Stimulated activated CD4-positive, alpha-beta T cell treated with anti-CD3 and anti-CD28 coated beads, Interleukin-4, amount 100 ng/mL, for 48 hours (primary cell): ENCODE measurements around the gene TIMM44.

Experiments
- DNase-seq, 2 donors: peaks; one replicate each; pipeline ENCODE4 v3.0.0-alpha.2; 2020; ENCODE audit warnings: low read depth in 2 of 2

Gene TIMM44

DNA sequence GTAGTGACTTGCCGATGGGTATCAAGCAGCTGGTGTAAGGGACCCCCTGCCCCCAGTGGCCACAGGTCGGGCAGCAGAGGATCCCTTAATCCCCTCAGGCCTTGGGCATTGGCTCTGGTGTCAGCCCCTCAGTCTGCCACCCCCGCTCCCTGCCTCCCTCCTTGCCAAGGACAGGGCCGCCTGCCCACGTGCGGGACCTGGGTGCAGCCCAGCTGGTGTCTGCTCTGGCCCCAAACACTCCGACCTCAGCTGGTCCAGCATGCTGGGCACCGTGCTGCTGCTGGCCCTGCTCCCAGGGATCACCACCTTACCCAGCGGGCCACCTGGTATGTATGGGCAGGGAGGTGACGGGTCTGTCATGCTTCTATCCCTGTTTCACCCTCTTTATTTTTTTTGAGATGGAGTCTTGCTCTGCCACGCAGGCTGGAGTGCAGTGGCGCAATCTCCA, 28.8 kb downstream of the TIMM44 start, which contains the start of gene TGFBR3L:
TSS of gene TGFBR3L (plus strand) at position 233 of the 448 bp plus-strand sequence.
- no peak for DNase-seq

- DNase-seq = no peak
Observed at GRCh38 chr19:7914099-7914498, 29.4 kb downstream of the TIMM44 start.

DNA sequence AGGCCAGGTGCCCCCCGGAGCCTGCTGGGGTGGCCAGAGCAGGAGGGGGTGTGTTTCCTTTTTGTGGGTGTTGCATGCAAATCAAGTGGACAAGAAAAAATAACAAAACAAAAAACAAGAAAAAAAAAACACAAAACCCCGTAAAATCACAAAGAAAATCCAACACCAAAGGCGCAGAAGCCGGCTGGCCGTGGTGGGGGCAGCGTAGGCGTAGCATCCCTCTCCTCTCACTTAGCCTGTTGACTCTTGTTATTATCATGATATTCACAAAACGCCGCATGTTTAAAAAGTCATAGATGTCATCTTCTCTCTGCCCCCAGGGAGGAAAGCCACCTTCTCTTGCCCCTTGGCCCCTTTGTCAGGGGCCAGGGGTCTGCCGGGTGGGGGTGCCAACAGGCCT, 29.8 kb downstream of the TIMM44 start:
- no peak for DNase-seq

DNA sequence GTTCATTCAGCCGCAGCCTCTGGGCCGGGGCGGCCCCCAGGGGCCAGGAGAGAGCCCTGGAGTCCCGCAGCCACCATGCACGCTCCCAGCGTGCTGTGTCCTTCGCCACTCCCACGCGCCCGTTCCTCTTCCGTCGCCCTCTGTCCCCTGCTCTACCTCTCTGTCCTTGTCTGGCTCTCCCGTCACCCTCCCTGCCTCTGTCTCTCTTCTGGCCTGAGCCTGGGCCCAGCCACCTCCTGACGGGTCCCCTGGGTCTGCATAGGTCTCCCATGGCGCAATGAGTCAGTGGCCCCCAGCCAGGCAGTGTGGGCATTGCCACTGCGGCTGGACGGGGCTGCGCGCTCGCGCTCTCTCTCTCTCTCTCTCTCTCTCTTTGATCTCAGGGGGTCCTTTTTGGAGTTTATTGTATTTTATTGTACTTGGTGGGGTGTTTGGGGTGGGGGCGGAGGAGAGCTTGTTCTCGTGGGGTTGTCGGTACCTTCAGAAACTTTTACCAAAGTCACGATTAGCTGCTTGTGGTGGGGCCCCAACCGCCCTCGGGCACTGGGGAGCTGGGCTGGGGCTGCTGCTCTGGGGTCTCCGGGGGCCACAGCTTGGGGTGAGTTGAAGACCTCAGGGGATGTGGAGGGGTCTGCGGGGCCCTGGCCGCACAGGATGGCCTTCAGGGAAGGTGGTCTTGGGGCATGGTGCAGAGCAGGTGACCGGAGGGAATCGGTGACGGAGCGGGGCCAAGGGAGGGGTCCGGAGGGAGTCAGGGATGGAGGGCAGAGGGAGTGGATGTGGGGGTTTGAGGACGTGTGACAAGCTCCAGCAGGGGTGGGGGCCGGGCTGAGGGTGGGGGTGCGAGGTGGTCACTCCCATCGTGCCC, 30.5 kb downstream of the TIMM44 start:
- DNase-seq = no peak

GRCh38 chr19:7912144-7912696, 31.2 kb downstream of the TIMM44 start:
- DNase-seq = no peak

- DNase-seq = no peak
Observed at GRCh38 chr19:7911508-7912143, 31.8 kb downstream of the TIMM44 start.

- no peak for DNase-seq
Observed at GRCh38 chr19:7910321-7911161, 32.9 kb downstream of the TIMM44 start.

GRCh38 chr19:7909471-7910067, 33.9 kb downstream of the TIMM44 start:
- DNase-seq = no peak

- no peak for DNase-seq
Observed at GRCh38 chr19:7908742-7909461, 34.6 kb downstream of the TIMM44 start.

- DNase-seq = no peak
Observed at GRCh38 chr19:7908078-7908699, 35.3 kb downstream of the TIMM44 start.

DNA sequence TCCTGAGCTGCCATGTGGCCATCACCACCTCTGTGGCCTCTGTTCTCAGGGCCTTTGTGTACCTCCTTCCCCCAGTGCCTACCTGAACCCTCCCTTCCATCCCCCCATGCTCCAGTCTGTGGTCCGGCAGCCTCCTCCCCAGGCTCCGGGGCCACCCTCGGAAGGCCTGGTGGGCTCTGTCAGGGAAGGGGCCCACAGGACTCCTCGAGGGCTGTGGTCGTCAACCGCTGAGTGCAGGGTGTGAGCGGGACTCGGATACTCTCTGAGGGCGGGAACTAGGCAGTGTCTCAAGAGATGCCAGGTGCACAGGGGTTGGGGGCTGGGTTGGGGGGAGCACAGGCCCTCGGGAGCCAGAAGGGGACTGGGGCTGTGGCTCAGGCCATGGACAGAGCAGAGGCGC, 35.9 kb downstream of the TIMM44 start:
- no peak for DNase-seq

GRCh38 chr19:7907122-7907521, 36.3 kb downstream of the TIMM44 start:
- DNase-seq = no peak

GRCh38 chr19:7905859-7906258, 37.6 kb downstream of the TIMM44 start:
- no peak for DNase-seq

DNA sequence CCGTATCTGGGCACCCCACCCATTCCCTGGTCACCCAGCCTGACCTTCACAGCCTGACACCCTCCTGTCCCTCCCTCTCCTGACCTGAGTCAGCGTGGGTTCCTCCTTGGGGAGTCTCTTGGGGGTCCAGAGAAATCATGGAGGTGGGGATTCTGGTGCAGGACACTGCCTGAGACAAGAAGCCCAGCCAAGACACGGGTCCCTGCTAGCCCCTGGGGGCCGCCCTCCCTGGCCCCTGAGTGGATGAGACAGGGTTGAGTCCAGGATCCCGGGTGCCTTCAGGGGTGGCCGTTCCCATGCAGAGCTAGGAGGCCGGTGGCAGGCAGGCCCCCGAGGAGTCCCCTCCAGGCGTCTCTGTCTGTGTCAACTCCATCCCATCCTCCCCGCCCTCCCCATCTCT, 38.2 kb downstream of the TIMM44 start:
- no peak for DNase-seq

- DNase-seq = peak in 1 of 2 donors; percentile 32
Observed at GRCh38 chr19:7904074-7905020, 39.1 kb downstream of the TIMM44 start.

DNA sequence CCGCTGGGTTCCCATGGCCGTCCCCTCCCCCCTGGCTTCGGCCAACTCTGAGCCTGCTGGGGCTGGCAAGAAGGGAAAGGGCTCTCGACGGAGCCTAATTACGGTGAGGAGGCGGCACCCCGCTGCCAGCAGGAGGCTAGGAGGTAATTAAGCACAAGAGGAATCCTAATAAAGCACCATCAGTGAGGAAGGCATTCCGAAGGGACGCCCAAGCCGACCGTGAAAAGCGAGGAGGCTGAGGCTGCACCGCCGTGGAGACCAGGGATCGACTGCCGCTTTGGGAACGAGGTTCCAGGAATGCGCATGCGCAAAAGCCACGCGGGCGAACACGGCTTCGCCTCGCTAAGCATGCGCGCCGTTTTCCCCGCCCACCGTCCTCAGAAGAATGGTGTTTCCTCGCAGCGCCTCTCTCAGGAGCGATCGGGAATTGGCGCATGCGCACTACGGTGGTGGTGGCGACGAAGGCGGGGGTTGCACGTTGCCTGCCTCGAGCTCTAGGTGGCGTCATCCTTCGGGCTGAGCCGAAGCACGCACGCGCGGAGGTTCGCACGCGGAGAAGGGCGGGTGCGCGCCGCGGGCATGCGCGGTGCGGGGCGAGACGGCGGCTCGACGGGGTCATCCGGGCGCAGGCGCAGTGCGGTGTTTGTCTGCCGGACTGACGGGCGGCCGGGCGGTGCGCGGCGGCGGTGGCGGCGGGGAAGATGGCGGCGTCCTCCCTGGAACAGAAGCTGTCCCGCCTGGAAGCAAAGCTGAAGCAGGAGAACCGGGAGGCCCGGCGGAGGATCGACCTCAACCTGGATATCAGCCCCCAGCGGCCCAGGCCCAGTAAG, 40.0 kb downstream of the TIMM44 start, which contains the start of gene MAP2K7:
TSS of gene MAP2K7 (plus strand) at position 634 of the 830 bp plus-strand sequence. CDS start at position 702, 68 bp downstream.
- DNase-seq = peak; percentile 100

DNA sequence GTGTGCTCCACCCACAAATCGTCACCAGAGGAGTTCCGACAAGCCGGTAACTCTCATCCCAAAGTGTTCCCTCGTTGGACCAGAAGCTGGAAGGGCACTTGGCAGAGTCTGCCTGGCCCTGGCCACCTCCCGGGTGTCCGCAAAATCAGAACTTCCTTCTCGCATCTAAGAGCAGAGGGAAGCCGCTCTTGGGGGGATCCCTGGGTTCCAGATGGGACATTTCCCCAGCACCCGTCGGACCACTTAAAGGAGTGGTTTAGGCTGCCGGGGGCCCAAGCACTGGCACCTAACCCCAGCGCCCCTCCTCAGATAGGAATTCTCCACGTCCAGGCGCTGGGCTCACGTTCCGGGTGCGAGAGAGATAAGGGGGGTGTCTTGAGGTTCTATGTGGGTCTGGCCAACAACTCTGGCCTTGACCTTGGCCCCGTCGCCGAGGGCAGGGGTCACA, 40.6 kb downstream of the TIMM44 start:
- DNase-seq = no peak

DNA sequence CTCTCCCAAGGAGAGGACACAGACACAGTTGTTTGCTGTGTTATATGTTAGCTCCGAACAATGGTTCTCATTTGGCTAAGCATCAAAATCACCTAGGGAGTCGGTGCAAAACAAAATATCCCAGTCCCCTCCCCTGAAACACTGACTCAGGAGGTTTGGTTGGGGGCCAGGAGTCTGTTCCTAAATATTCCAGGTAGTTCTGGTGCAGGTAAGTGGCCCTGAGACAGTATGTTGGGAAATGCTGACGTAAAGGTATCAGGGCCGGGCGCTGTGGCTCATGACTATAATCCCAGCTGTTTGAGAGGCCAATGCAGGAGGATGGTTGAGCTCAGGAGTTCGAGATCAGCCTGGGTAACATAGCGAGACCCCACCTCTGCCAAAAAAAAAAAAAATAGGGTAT, 42.1 kb downstream of the TIMM44 start:
- DNase-seq = no peak
